ENCODE measurements around the gene CENPM.

- TF ChIP-seq CTCF (IDR thresholded peaks at IDR 0.05) (no peak), POLR2A (IDR thresholded peaks at IDR 0.05) (no peak), POLR2AphosphoS5 (IDR thresholded peaks at IDR 0.05) (no peak)
Observed at GRCh38 chr22:41933411-41934177, 13.4 kb downstream of the CENPM start.

Measured in prostate gland (tissue), 2 donors.